T-cell (primary cell): ENCODE results near the gene TNFAIP2. TPM values are rescaled to one million over a fixed set of nuclear protein-coding genes. Genes with fewer than 3 reads are reported as not detected.

Source experiments
- ATAC-seq, 4 experiments: fragments of 200-7000 bp in 3 of 4; fragments of 150-1000 bp in 1 of 4; cut with Tn5 transposase; replicated peaks in 1 of 4; 1 replicate in 3 of 4; 2 replicates in 1 of 4; pipeline ENCODE4 v1.10.0; 2021; ENCODE audit warnings: moderate library complexity in 3 of 4, mild to moderate bottlenecking in 2 of 4, moderate number of reproducible peaks in 1 of 4
- CTCF ChIA-PET, 2 donors: fragments of 300-600 bp; sonication (Branson Sonifier 250); formaldehyde crosslinking; loops; one replicate each; lab custom pipeline; 2022; ENCODE audit warnings: antibody characterized with exemption in 2 of 2; lab: Charles Lee
- POLR2A ChIA-PET, 2 donors: fragments of 300-600 bp; sonication (Branson Sonifier 250); formaldehyde crosslinking; loops; one replicate each; lab custom pipeline; 2022; ENCODE audit warnings: antibody characterized with exemption in 2 of 2; lab: Charles Lee
- DNase-seq, 35 experiments: peaks; one replicate each; pipeline versions ENCODE4 v3.0.0 to v3.0.0-alpha.2; 2013 to 2023
- H3K27ac ChIP-seq: one replicate; pipeline ENCODE4 v1.5.1; 2013; ENCODE audit warnings: low read length
- H3K27me3 ChIP-seq, 2 experiments: replicated peaks in 1 of 2; 1 replicate in 1 of 2; 2 replicates in 1 of 2; pipeline versions ENCODE4 v1.6.1 to v1.7.0; 2013; ENCODE audit warnings: low read length in 1 of 2, mixed read lengths in 1 of 2; ENCODE audit not compliant: control insufficient read depth in 2 of 2, insufficient read depth in 2 of 2; ENCODE audit errors: extremely low read depth in 1 of 2
- H3K36me3 ChIP-seq, 2 donors: 1 replicate in 1 of 2; 2 replicates in 1 of 2; pipeline versions ENCODE4 v1.6.1 to v1.7.0; 2013; ENCODE audit warnings: low read length in 1 of 2; ENCODE audit not compliant: control insufficient read depth in 2 of 2, insufficient read depth in 1 of 2; ENCODE audit errors: extremely low read depth in 1 of 2
- H3K4me1 ChIP-seq, 2 experiments: 1 replicate in 1 of 2; 2 replicates in 1 of 2; pipeline versions ENCODE4 v1.6.1 to v1.7.0; 2013; ENCODE audit warnings: low read length in 2 of 2, mixed read lengths in 1 of 2; ENCODE audit not compliant: insufficient read depth in 2 of 2, control insufficient read depth in 1 of 2; ENCODE audit errors: extremely low read depth in 1 of 2
- H3K4me3 ChIP-seq, 2 donors: 1 replicate in 1 of 2; 2 replicates in 1 of 2; pipeline versions ENCODE4 v1.5.1 to v1.7.0; 2013; ENCODE audit warnings: mild to moderate bottlenecking in 2 of 2, low read length in 1 of 2, moderate library complexity in 1 of 2; ENCODE audit not compliant: control insufficient read depth in 1 of 2; ENCODE audit errors: extremely low read depth in 1 of 2
- H3K9me3 ChIP-seq: 2 replicates; pipeline ENCODE4 v1.7.0; 2013
- H3K27ac Mint-ChIP-seq, 2 donors: one replicate each; pipeline ENCODE4 v1.8.0; 2020 to 2021; ENCODE audit warnings: mild to moderate bottlenecking in 2 of 2, mixed read lengths in 2 of 2
- H3K27me3 Mint-ChIP-seq, 2 donors: one replicate each; pipeline ENCODE4 v1.8.0; 2021 to 2022; ENCODE audit warnings: mixed read lengths in 2 of 2
- H3K36me3 Mint-ChIP-seq: one replicate; pipeline ENCODE4 v1.8.0; 2021; ENCODE audit warnings: mixed read lengths
- H3K4me1 Mint-ChIP-seq, 3 donors: one replicate each; pipeline ENCODE4 v1.8.0; 2020 to 2022; ENCODE audit warnings: mixed read lengths in 3 of 3, mild to moderate bottlenecking in 1 of 3
- H3K4me3 Mint-ChIP-seq, 3 donors: one replicate each; pipeline ENCODE4 v1.8.0; 2020 to 2022; ENCODE audit warnings: mild to moderate bottlenecking in 3 of 3, mixed read lengths in 3 of 3, moderate library complexity in 3 of 3
- H3K9me3 Mint-ChIP-seq, 3 donors: one replicate each; pipeline ENCODE4 v1.8.0; 2020 to 2022; ENCODE audit warnings: mixed read lengths in 3 of 3
- WGBS: methylation state at CpG from one replicate; pipeline ENCODE4 v1.1.5; 2013; ENCODE audit warnings: missing lambda C conversion rate; ENCODE audit not compliant: insufficient coverage; 5-methylcytosine and 5-hydroxymethylcytosine counted together
- total RNA-seq, 35 experiments: library from RNA in 6 of 35; stranded (reverse) in 6 of 35; fragments of 120-200 nt in 1 of 35; gene quantifications; one replicate each; pipeline versions ENCODE4 v1.2.1 to v1.2.4 and lab custom pipeline; 2013 to 2026

Gene TNFAIP2
- total RNA-seq, 5 donors from 2014 or later (not counting 1 experiment from before 2014, with no cell fraction given) = 0.93 to 2.1 (median 1.0) TPM

- POLR2A ChIA-PET = no interaction called here
- H3K36me3 Mint-ChIP-seq = no peaks in the 10 kb centered on the region
Observed at GRCh38 chr14:103125098-103126070, 2.1 kb downstream of the TNFAIP2 start.

GRCh38 chr14:103126088-103126872 lies 3.0 kb downstream of the TNFAIP2 start:
- no peaks in the 10 kb centered on the region for H3K36me3 ChIP-seq
- no peak for DNase-seq
- CTCF ChIA-PET = no interaction called here

More at GRCh38 chr14:103125098-103126070, 2.1 kb downstream of the TNFAIP2 start:
- Histone ChIP-seq H3K9me3 (no peaks in the 10 kb centered on the region), H3K4me1 (peaks cover 0 to 20% of the 10 kb centered on the region in 2 experiments), H3K27me3 (peaks cover 0 to 53% of the 10 kb centered on the region in 2 experiments), H3K36me3 (no peaks in the 10 kb centered on the region), H3K27ac (no peak overlapping the region), H3K4me3 (no peak overlapping the region)
- H3K27ac Mint-ChIP-seq = no peak overlapping the region
- no peak for DNase-seq
- no peak overlapping the region for H3K4me3 Mint-ChIP-seq
- peaks cover 13 to 25% of the 10 kb centered on the region in 2 donors for H3K27me3 Mint-ChIP-seq
- ATAC-seq = no peak
- H3K9me3 Mint-ChIP-seq = no peaks in the 10 kb centered on the region
- 88% methylated on average over 13 of the region's 13 CpGs for WGBS
- peaks cover 4 to 9% (median 6%) of the 10 kb centered on the region in 3 donors for H3K4me1 Mint-ChIP-seq
- CTCF ChIA-PET = no interaction called here

DNA sequence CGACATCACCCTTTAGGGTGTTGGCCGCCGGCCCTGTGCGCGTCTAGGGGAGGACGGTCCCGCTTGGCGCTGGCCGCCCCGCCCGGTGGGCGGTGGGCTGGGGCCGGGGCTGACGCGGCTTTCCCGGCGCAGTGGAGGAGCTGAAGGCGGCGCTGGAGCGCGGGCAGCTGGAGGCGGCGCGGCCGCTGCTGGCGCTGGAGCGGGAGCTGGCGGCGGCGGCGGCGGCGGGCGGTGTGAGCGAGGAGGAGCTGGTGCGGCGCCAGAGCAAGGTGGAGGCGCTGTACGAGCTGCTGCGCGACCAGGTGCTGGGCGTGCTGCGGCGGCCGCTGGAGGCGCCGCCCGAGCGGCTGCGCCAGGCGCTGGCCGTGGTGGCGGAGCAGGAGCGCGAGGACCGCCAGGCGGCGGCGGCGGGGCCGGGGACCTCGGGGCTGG lies 3.6 kb downstream of the TNFAIP2 start:
- Histone ChIP-seq H3K36me3 (no peaks in the 10 kb centered on the region), H3K9me3 (no peaks in the 10 kb centered on the region), H3K4me3 (no peak overlapping the region), H3K27ac (no peak overlapping the region), H3K27me3 (peaks cover 0 to 47% of the 10 kb centered on the region in 2 experiments), H3K4me1 (peaks cover 0 to 20% of the 10 kb centered on the region in 2 experiments)
- H3K27me3 Mint-ChIP-seq = peaks cover 8 to 17% of the 10 kb centered on the region in 2 donors
- H3K9me3 Mint-ChIP-seq = no peaks in the 10 kb centered on the region
- ChIA-PET POLR2A (interaction anchor here in 1 of 2 donors (0.5 kb wide), 1 partner anchor 430 kb away, joined by 4 read pairs; no protein-coding TSS in a partner anchor), CTCF (no interaction called here)
- no peaks in the 10 kb centered on the region for H3K36me3 Mint-ChIP-seq
- H3K4me3 Mint-ChIP-seq = no peak overlapping the region
- WGBS = 92% methylated on average over 59 of the region's 62 CpGs
- no peak for ATAC-seq
- no peak overlapping the region for H3K27ac Mint-ChIP-seq
- no peak for DNase-seq
- H3K4me1 Mint-ChIP-seq = peaks cover 4 to 7% (median 6%) of the 10 kb centered on the region in 3 donors

More at GRCh38 chr14:103126088-103126872, 3.0 kb downstream of the TNFAIP2 start:
- H3K4me3 Mint-ChIP-seq = no peak overlapping the region
- no peak overlapping the region for H3K27ac Mint-ChIP-seq
- H3K9me3 Mint-ChIP-seq = no peaks in the 10 kb centered on the region
- no peaks in the 10 kb centered on the region for H3K36me3 Mint-ChIP-seq
- H3K27me3 ChIP-seq = peaks cover 0 to 52% of the 10 kb centered on the region in 2 experiments
- H3K27me3 Mint-ChIP-seq = peaks cover 8 to 21% of the 10 kb centered on the region in 2 donors
- 94% methylated on average over 22 of the region's 22 CpGs for WGBS
- no peak for ATAC-seq
- H3K27ac ChIP-seq = no peak overlapping the region
- POLR2A ChIA-PET = no interaction called here
- peaks cover 4 to 7% (median 6%) of the 10 kb centered on the region in 3 donors for H3K4me1 Mint-ChIP-seq
- peaks cover 0 to 20% of the 10 kb centered on the region in 2 experiments for H3K4me1 ChIP-seq
- no peaks in the 10 kb centered on the region for H3K9me3 ChIP-seq
- H3K4me3 ChIP-seq = no peak overlapping the region

GRCh38 chr14:103127356-103127755 lies 4.1 kb downstream of the TNFAIP2 start:
- ChIA-PET CTCF (no interaction called here), POLR2A (interaction anchor here in 1 of 2 donors (0.5 kb wide), 1 partner anchor 431 kb away, joined by 4 read pairs; no protein-coding TSS in a partner anchor)
- Histone ChIP-seq H3K36me3 (no peaks in the 10 kb centered on the region), H3K27me3 (peaks cover 0 to 42% of the 10 kb centered on the region in 2 experiments), H3K4me3 (no peak overlapping the region), H3K27ac (no peak overlapping the region), H3K9me3 (no peaks in the 10 kb centered on the region), H3K4me1 (peaks cover 0 to 17% of the 10 kb centered on the region in 2 experiments)
- peaks cover 4 to 13% of the 10 kb centered on the region in 2 donors for H3K27me3 Mint-ChIP-seq
- ATAC-seq (no peak), DNase-seq (no peak)
- H3K4me1 Mint-ChIP-seq = peaks cover 2 to 4% (median 4%) of the 10 kb centered on the region in 3 donors
- H3K36me3 Mint-ChIP-seq = no peaks in the 10 kb centered on the region
- H3K4me3 Mint-ChIP-seq = no peak overlapping the region
- 96% methylated on average over 19 of the region's 39 CpGs for WGBS
- no peak overlapping the region for H3K27ac Mint-ChIP-seq
- H3K9me3 Mint-ChIP-seq = no peaks in the 10 kb centered on the region

- ChIA-PET POLR2A (no interaction called here), CTCF (no interaction called here)
- peaks cover 0 to 11% of the 10 kb centered on the region in 2 experiments for H3K4me1 ChIP-seq
- Mint-ChIP-seq H3K27me3 (peaks cover 4 to 13% of the 10 kb centered on the region in 2 donors), H3K36me3 (no peaks in the 10 kb centered on the region), H3K9me3 (no peaks in the 10 kb centered on the region), H3K4me3 (no peak overlapping the region), H3K4me1 (peaks cover 2 to 4% (median 4%) of the 10 kb centered on the region in 3 donors), H3K27ac (no peak overlapping the region)
- no peak overlapping the region for H3K4me3 ChIP-seq
- 90% methylated on average over 15 of the region's 16 CpGs for WGBS
- DNase-seq = no peak
- peaks cover 0 to 36% of the 10 kb centered on the region in 2 experiments for H3K27me3 ChIP-seq
- no peaks in the 10 kb centered on the region for H3K36me3 ChIP-seq
- no peaks in the 10 kb centered on the region for H3K9me3 ChIP-seq
- no peak overlapping the region for H3K27ac ChIP-seq
- ATAC-seq = no peak
Observed at GRCh38 chr14:103127861-103128598, 4.8 kb downstream of the TNFAIP2 start.
